Natural killer cell (primary cell): ENCODE results near the gene ITPKC. TPM values are rescaled to one million over a fixed set of nuclear protein-coding genes. Genes with fewer than 3 reads are reported as not detected.

ENCODE experiments used
- ATAC-seq, 3 donors: fragments of 150-1000 bp in 2 of 3; fragments of 200-7000 bp in 1 of 3; cut with Tn5 transposase; 1 replicate in 1 of 3; 2 replicates in 2 of 3; pipeline ENCODE4 v1.10.0; 2021; ENCODE audit warnings: mild to moderate bottlenecking in 2 of 3, moderate library complexity in 2 of 3
- DNase-seq, 2 donors: peaks; one replicate each; pipeline versions ENCODE4 v3.0.0 to v3.0.0-alpha.2; 2013 to 2021; ENCODE audit warnings: mixed read lengths in 1 of 2
- H3K27ac ChIP-seq: one replicate; pipeline ENCODE4 v1.5.1; 2013; ENCODE audit warnings: mild to moderate bottlenecking, low read length
- H3K27me3 ChIP-seq: one replicate; pipeline ENCODE4 v1.6.1; 2013; ENCODE audit warnings: low read length; ENCODE audit not compliant: control insufficient read depth, insufficient read depth
- H3K36me3 ChIP-seq: one replicate; pipeline ENCODE4 v1.6.1; 2013; ENCODE audit warnings: low read length; ENCODE audit not compliant: control insufficient read depth, insufficient read depth
- H3K4me1 ChIP-seq: one replicate; pipeline ENCODE4 v1.6.1; 2013; ENCODE audit warnings: low read length; ENCODE audit not compliant: control insufficient read depth, insufficient read depth
- H3K4me3 ChIP-seq: one replicate; pipeline ENCODE4 v1.5.1; 2013; ENCODE audit warnings: low read length
- H3K9me3 ChIP-seq: one replicate; pipeline ENCODE4 v1.6.1; 2013; ENCODE audit warnings: low read length; ENCODE audit not compliant: control insufficient read depth, insufficient read depth
- H3K27ac Mint-ChIP-seq, 2 donors: one replicate each; pipeline ENCODE4 v1.8.0; 2022; ENCODE audit warnings: mild to moderate bottlenecking in 2 of 2, mixed read lengths in 2 of 2, moderate library complexity in 1 of 2
- H3K27me3 Mint-ChIP-seq, 2 donors: one replicate each; pipeline ENCODE4 v1.8.0; 2022; ENCODE audit warnings: low read depth in 2 of 2, mixed read lengths in 2 of 2
- H3K36me3 Mint-ChIP-seq: one replicate; pipeline ENCODE4 v1.8.0; 2022; ENCODE audit warnings: mixed read lengths
- H3K4me1 Mint-ChIP-seq, 2 donors: one replicate each; pipeline ENCODE4 v1.8.0; 2022; ENCODE audit warnings: mixed read lengths in 2 of 2
- H3K4me3 Mint-ChIP-seq: one replicate; pipeline ENCODE4 v1.8.0; 2022; ENCODE audit warnings: mild to moderate bottlenecking, moderate library complexity, mixed read lengths
- H3K9me3 Mint-ChIP-seq, 2 donors: one replicate each; pipeline ENCODE4 v1.8.0; 2022; ENCODE audit warnings: mixed read lengths in 2 of 2
- CTCF ChIP-seq: fragments of 200-600 bp; IDR thresholded peaks from one replicate; pipeline ENCODE4 v1.8.0; 2022; ENCODE audit warnings: antibody characterized with exemption
- whole genome bisulfite sequencing: methylation state at CpG from one replicate; pipeline ENCODE4 v1.1.7; 2013; ENCODE audit warnings: missing lambda C conversion rate; ENCODE audit not compliant: insufficient coverage; 5-methylcytosine and 5-hydroxymethylcytosine counted together
- intact Hi-C: fragments of 100-400 bp; cut with micrococcal nuclease; formaldehyde crosslinking; loops from one replicate; pipeline ENCODE4 v1.14.2; 2022
- total RNA-seq, 4 donors: library from RNA; stranded (reverse); fragments of 120-200 nt in 1 of 4; gene quantifications; one replicate each; pipeline versions ENCODE4 v1.2.3 to v1.2.4, GENCODE V29; 2013 to 2022

The ITPKC gene
- total RNA-seq, 3 donors from 2014 or later (not counting 1 experiment from before 2014, with no cell fraction given): 8.7 to 11.1 (median 11.0) TPM

GRCh38 chr19:40704491-40705361 is 12.2 kb upstream of the ITPKC start:
- TF ChIP-seq CTCF: no peak
- no peaks in the 10 kb centered on the region for H3K27me3 Mint-ChIP-seq
- WGBS: 95% methylated on average over 17 of the region's 18 CpGs
- Histone ChIP-seq H3K9me3 (no peaks in the 10 kb centered on the region), H3K4me1 (no peaks in the 10 kb centered on the region), H3K27me3 (no peaks in the 10 kb centered on the region), H3K4me3 (no peak overlapping the region), H3K36me3 (peaks cover 60% of the 10 kb centered on the region), H3K27ac (no peak overlapping the region)
- ATAC-seq: no peak
- peaks cover 0 to 13% of the 10 kb centered on the region in 2 donors for H3K4me1 Mint-ChIP-seq
- peaks cover 13% of the 10 kb centered on the region for H3K36me3 Mint-ChIP-seq
- H3K9me3 Mint-ChIP-seq: no peaks in the 10 kb centered on the region
- no peak overlapping the region for H3K4me3 Mint-ChIP-seq
- intact Hi-C loops: no loop called here
- DNase-seq: no peak
- H3K27ac Mint-ChIP-seq: no peak overlapping the region

- H3K9me3 Mint-ChIP-seq: no peaks in the 10 kb centered on the region
- H3K4me3 ChIP-seq: no peak overlapping the region
- H3K36me3 ChIP-seq: peaks cover 59% of the 10 kb centered on the region
- H3K27me3 Mint-ChIP-seq: no peaks in the 10 kb centered on the region
- H3K4me1 ChIP-seq: no peaks in the 10 kb centered on the region
- no peak overlapping the region for H3K27ac ChIP-seq
- ATAC-seq: no peak
- no peak overlapping the region for H3K27ac Mint-ChIP-seq
- intact Hi-C loops: no loop called here
- H3K9me3 ChIP-seq: no peaks in the 10 kb centered on the region
- peaks cover 13% of the 10 kb centered on the region for H3K36me3 Mint-ChIP-seq
- H3K4me1 Mint-ChIP-seq: peaks cover 0 to 13% of the 10 kb centered on the region in 2 donors
- no peaks in the 10 kb centered on the region for H3K27me3 ChIP-seq
- TF ChIP-seq CTCF: no peak
- no peak for DNase-seq
- no peak overlapping the region for H3K4me3 Mint-ChIP-seq
- 95% methylated on average over 9 of the region's 9 CpGs for WGBS
Observed at GRCh38 chr19:40705362-40705651, 11.6 kb upstream of the ITPKC start.

- no peak overlapping the region for H3K27ac Mint-ChIP-seq
- peaks cover 63% of the 10 kb centered on the region for H3K36me3 ChIP-seq
- peaks cover 0 to 13% of the 10 kb centered on the region in 2 donors for H3K4me1 Mint-ChIP-seq
- WGBS: 98% methylated on average over 6 of the region's 7 CpGs
- DNase-seq (no peak), ATAC-seq (no peak)
- no peak overlapping the region for H3K4me3 Mint-ChIP-seq
- TF ChIP-seq CTCF: no peak
- no peaks in the 10 kb centered on the region for H3K4me1 ChIP-seq
- H3K27me3 ChIP-seq: no peaks in the 10 kb centered on the region
- no peak overlapping the region for H3K4me3 ChIP-seq
- H3K9me3 Mint-ChIP-seq: no peaks in the 10 kb centered on the region
- H3K9me3 ChIP-seq: no peaks in the 10 kb centered on the region
- H3K36me3 Mint-ChIP-seq: peaks cover 7% of the 10 kb centered on the region
- H3K27ac ChIP-seq: no peak overlapping the region
- no peaks in the 10 kb centered on the region for H3K27me3 Mint-ChIP-seq
- intact Hi-C loops: no loop called here
Observed at GRCh38 chr19:40705950-40706619, 10.8 kb upstream of the ITPKC start.
